Duodenal mucosa (tissue), 2 donors: ENCODE results near the gene PUS1.

Source experiments
- H3K27ac ChIP-seq: one replicate; pipeline ENCODE4 v1.7.0; 2013; ENCODE audit warnings: low read depth, low read length
- H3K27me3 ChIP-seq, 2 donors: one replicate each; pipeline ENCODE4 v1.7.0; 2013; ENCODE audit warnings: low read length in 2 of 2, control low read depth in 1 of 2; ENCODE audit not compliant: insufficient read depth in 2 of 2, control insufficient read depth in 1 of 2
- H3K36me3 ChIP-seq, 2 donors: one replicate each; pipeline ENCODE4 v1.7.0; 2013; ENCODE audit warnings: low read length in 2 of 2, control low read depth in 1 of 2; ENCODE audit not compliant: insufficient read depth in 2 of 2, control insufficient read depth in 1 of 2
- H3K4me1 ChIP-seq, 2 donors: one replicate each; pipeline ENCODE4 v1.7.0; 2013; ENCODE audit warnings: low read length in 2 of 2, control low read depth in 1 of 2; ENCODE audit not compliant: insufficient read depth in 2 of 2, control insufficient read depth in 1 of 2
- H3K4me3 ChIP-seq, 2 donors: one replicate each; pipeline ENCODE4 v1.7.0; 2013; ENCODE audit warnings: low read length in 2 of 2, low read depth in 1 of 2
- H3K9ac ChIP-seq, 2 donors: one replicate each; pipeline ENCODE4 v1.7.0; 2013; ENCODE audit warnings: low read length in 2 of 2, low read depth in 1 of 2
- H3K9me3 ChIP-seq, 2 donors: one replicate each; pipeline ENCODE4 v1.7.0; 2013; ENCODE audit warnings: low read length in 2 of 2, control low read depth in 1 of 2; ENCODE audit not compliant: control insufficient read depth in 1 of 2

PUS1 gene

GRCh38 chr12:131994589-131994988 lies 65.5 kb downstream of the PUS1 start:
- H3K9me3 ChIP-seq: no peaks in the 10 kb centered on the region
- no peak overlapping the region for H3K4me3 ChIP-seq
- no peak overlapping the region for H3K9ac ChIP-seq
- H3K4me1 ChIP-seq: no peaks in the 10 kb centered on the region
- peaks cover 27 to 70% of the 10 kb centered on the region in 2 donors for H3K36me3 ChIP-seq
- H3K27me3 ChIP-seq: no peaks in the 10 kb centered on the region
- H3K27ac ChIP-seq: no peak overlapping the region
